Measurements from ENCODE around the gene FGGY. TPM values are rescaled to one million over a fixed set of nuclear protein-coding genes. Genes with fewer than 3 reads are reported as not detected.

FGGY gene
- total and polyA plus RNA-seq, 2 donors (not counting 3 experiments of a cell fraction or from before 2014, with no cell fraction given) = 5.6 to 6.4 TPM

GRCh38 chr1:59685101-59685500 lies 388.2 kb downstream of the FGGY start:
- TF ChIP-seq EZH2 (IDR thresholded peaks at IDR 0.05; ENCODE audit: borderline replicate concordance, low read depth, low read length, severe bottlenecking) (no peak), POLR2AphosphoS5 (IDR thresholded peaks at IDR 0.05; ENCODE audit: insufficient read depth, low read depth, low read length) (no peak), MYC (IDR thresholded peaks at IDR 0.05; ENCODE audit: low read depth, low read length) (no peak), GATA2 (IDR thresholded peaks at IDR 0.05; ENCODE audit: insufficient read depth, insufficient read length, low read depth, low read length) (no peak), CTCF (IDR thresholded peaks at IDR 0.05; ENCODE audit: extremely low read depth in 1 of 2, insufficient read depth in 1 of 2, low read depth in 1 of 2, low read length in 2 of 2) (no peak), JUN (IDR thresholded peaks at IDR 0.05; ENCODE audit: borderline replicate concordance, insufficient read depth, insufficient read length, low read depth) (no peak), FOS (IDR thresholded peaks at IDR 0.05; ENCODE audit: borderline replicate concordance, insufficient read depth, low read length) (no peak)
- no peak overlapping the region for H2AFZ ChIP-seq (ENCODE audit: low read depth, low read length)
- H3K27ac ChIP-seq (ENCODE audit: insufficient read depth, low read depth, low read length) = no peak overlapping the region
- ChIA-PET CTCF (interaction anchor here (1.0 kb wide), 1 partner anchor 14 kb away, joined by 4 read pairs; no protein-coding TSS in a partner anchor), POLR2A (no interaction called here)
- no peak overlapping the region for H3K4me3 ChIP-seq (replicated peaks in 1 of 3; ENCODE audit: insufficient read depth in 1 of 3, low read depth in 1 of 3, low read length in 3 of 3)
- FAIRE-seq = no peak
- H3K9ac ChIP-seq (replicated peaks; ENCODE audit: extremely low read depth, insufficient read depth, low read length) = no peak overlapping the region
- intact Hi-C loops (cut with micrococcal nuclease) (no loop called here), dilution Hi-C loops (cut with MboI; ENCODE audit: extremely low pct_ligation_motif_present, low sequenced_read_pairs) (no loop called here)
- H3K79me2 ChIP-seq (ENCODE audit: control insufficient read depth, insufficient read depth, low read length) = no peaks in the 10 kb centered on the region
- no peaks in the 10 kb centered on the region for H3K27me3 ChIP-seq (ENCODE audit: control insufficient read depth in 2 of 2, insufficient read depth in 2 of 2, low read length in 2 of 2)
- no peak overlapping the region for H3K4me2 ChIP-seq (ENCODE audit: insufficient read depth, low read length)
- no peaks in the 10 kb centered on the region for H3K9me3 ChIP-seq (replicated peaks; ENCODE audit: control insufficient read depth, insufficient read depth, low read length)
- no peaks in the 10 kb centered on the region for H3K9me1 ChIP-seq (replicated peaks; ENCODE audit: control insufficient read depth, extremely low read depth, insufficient read depth, low read length)
- H3K4me1 ChIP-seq (ENCODE audit: control insufficient read depth, extremely low read depth, insufficient read depth, low read length) = no peaks in the 10 kb centered on the region
- H3K36me3 ChIP-seq (ENCODE audit: control insufficient read depth in 2 of 2, extremely low read depth in 1 of 2, insufficient read depth in 2 of 2, low read length in 2 of 2) = no peaks in the 10 kb centered on the region
- no TSS peak for BruUV-seq (replicated peaks)
- H4K20me1 ChIP-seq (replicated peaks; ENCODE audit: control insufficient read depth, extremely low read depth, insufficient read depth, low read length) = no peaks in the 10 kb centered on the region
- DNase-seq (ENCODE audit: low read depth, low spot score) = no peak

Measured in endothelial cell of umbilical vein (primary cell).